HTERT RPE-1 (cell line): ENCODE data around the gene ELSPBP1.
"Not testable (repeated sequence)": the region's sequence is repeated elsewhere in the genome, so short reads cannot be mapped to it uniquely, and the experiment has no call there.

Experiments used
- in situ Hi-C: fragments of 300-500 bp; cut with MboI; formaldehyde crosslinking; loops from 4 replicates; pipeline ENCODE4 v1.14.3; 2020; ENCODE audit warnings: low sequenced_read_pairs

The ELSPBP1 gene

DNA sequence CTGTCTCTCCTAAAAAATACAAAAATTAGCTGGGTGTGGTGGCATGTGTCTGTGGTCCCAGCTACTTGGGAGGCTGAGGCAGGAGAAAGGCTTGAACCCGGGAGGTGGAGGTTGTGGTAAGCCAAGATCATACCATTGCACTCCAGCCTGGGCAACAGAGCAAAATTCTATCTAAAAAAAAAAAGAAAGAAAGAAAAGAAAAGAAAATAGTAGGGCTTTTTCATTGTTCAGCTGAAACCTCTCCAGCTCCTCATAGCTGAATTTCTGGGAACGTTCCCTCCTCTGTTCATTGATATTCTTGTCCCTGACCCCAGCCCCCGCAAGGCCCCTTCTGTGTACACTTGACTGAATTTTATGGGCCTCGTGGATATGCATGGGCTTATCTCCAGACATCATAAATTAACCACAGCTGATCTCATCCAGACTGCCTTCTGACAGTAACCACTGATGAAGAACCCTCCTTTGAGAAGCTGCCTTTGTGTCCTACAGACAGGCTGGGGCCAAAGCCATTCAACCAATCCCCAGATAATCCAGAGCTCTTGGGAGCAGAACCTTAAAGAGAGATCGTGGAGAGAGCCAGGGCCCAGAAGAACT lies at the start of gene ELSPBP1:
Gene ELSPBP1, plus strand, starts transcription at position 424 of the 594 bp plus-strand sequence. CDS start 14,036 bp downstream, outside the sequence.
- in situ Hi-C loops, result no loop called here

- in situ Hi-C loops, result not testable (repeated sequence)
Measured at GRCh38 chr19:47949852-47950521, 44.4 kb upstream of the ELSPBP1 start.

- in situ Hi-C loops, result not testable (repeated sequence)
Measured at GRCh38 chr19:47952132-47952531, 42.3 kb upstream of the ELSPBP1 start.

GRCh38 chr19:47955936-47956335 lies 38.5 kb upstream of the ELSPBP1 start:
- in situ Hi-C loops, result not testable (repeated sequence)

- in situ Hi-C loops, result no loop called here
Measured at GRCh38 chr19:47973529-47973928, 20.9 kb upstream of the ELSPBP1 start.

GRCh38 chr19:47991191-47991808 lies 3.1 kb upstream of the ELSPBP1 start:
- in situ Hi-C loops, result no loop called here

DNA sequence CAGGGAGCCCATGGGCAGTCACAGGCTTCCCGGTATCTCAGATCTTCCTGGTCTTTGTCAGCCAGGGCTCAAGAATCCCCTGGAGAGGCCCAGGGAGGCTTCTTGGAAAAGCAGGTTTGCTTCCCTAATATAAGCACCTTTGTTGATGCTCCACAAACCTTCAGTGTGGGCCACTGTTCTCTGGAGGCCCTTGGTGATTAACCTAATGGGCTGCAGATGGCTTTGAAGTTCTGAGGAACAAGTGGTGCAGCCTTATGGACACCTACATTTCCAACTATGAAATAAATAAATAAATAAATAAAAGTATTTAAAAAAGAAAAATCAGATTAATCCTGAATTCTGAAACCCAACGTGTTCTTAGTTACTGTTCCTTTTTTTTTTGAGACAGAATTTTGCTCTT lies 2.4 kb upstream of the ELSPBP1 start, which contains the start of gene BSPH1:
Gene BSPH1, minus strand, starts transcription at position 101 of the 400 bp plus-strand sequence. Its CDS starts 89 bp downstream, at position 12.
- in situ Hi-C loops, result no loop called here

DNA sequence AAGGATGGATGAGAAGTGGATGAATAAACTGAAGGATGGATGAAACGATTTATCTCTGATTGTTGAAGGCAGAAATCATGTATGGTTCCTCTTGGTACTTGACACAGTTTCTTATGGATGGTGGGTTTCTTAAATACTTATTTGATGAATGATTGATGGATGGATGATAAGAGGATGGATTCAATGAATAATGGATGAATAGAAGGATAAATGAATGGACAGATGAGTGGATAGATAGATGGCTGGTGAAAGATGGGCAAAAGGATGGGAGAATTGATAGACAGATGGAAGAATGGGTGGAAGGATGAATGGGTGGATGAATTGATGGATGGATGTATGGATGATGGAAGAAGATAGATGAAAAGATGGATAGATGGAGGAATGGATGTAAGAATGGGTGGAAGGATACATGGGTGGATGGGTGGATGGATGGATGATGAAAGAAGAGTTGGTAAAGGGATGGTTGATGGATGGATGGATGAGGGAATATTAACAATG lies 1.8 kb downstream of the ELSPBP1 start:
- in situ Hi-C loops, result no loop called here

GRCh38 chr19:47998800-47999199 lies 4.4 kb downstream of the ELSPBP1 start:
- in situ Hi-C loops, result no loop called here

DNA sequence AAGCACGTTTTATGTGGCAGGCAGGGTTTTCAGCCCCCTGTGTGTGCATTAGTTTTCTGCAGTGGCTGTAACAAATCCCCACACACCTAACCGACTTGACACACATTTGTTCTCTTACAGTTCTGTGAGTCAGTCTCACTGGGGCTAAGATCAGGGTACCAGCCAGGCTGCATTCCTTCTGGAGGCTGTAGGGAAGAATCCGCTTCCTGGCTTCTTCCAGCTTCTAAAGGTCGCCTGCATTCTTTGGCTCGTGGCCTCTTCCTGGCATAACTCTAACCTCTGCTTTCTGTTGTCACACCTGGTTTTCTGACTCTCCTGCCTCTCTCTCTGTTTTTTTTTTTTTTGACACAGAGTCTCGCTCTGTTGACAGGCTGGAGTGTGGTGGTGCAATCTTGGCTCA lies 6.4 kb downstream of the ELSPBP1 start:
- in situ Hi-C loops, result no loop called here

DNA sequence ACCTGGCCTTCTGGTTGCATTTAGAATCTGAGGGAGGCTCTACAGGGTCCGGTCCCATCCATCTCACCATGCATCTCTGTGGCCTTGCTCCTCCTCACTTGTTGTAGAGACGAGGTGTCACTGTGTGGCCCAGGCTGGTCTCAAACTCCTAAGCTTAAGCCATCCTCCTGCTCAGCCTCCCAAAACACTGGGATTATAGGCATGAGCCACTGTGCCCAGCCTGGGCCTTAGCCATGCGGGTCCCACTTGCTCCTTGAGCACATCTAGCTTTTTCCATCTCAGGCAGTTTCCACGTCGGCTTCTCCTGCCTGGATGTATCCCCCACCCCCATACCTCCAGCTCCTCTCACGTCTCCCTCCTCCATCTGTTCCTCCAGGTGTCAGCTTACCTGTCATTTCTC lies 9.8 kb downstream of the ELSPBP1 start:
- in situ Hi-C loops, result no loop called here

DNA sequence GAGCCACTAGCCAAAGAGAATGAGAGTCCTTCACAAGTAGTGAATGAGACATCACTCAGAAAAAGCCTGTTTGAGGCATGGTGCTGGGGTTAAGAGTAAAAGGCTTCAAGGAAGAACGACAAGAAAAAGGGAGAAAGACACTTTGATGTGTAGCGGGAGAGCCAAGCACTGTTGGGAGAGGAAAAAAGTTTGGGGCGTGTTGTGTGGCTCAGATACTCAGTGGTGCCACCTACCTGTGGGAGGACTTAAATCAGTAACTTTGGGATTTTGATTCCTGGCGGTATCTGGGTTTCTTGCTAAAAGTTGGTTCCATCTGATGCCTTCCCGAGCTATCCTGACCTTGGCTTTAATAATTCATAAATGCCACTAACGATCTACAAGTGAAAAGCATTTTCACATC lies 12.3 kb downstream of the ELSPBP1 start:
- in situ Hi-C loops, result no loop called here

DNA sequence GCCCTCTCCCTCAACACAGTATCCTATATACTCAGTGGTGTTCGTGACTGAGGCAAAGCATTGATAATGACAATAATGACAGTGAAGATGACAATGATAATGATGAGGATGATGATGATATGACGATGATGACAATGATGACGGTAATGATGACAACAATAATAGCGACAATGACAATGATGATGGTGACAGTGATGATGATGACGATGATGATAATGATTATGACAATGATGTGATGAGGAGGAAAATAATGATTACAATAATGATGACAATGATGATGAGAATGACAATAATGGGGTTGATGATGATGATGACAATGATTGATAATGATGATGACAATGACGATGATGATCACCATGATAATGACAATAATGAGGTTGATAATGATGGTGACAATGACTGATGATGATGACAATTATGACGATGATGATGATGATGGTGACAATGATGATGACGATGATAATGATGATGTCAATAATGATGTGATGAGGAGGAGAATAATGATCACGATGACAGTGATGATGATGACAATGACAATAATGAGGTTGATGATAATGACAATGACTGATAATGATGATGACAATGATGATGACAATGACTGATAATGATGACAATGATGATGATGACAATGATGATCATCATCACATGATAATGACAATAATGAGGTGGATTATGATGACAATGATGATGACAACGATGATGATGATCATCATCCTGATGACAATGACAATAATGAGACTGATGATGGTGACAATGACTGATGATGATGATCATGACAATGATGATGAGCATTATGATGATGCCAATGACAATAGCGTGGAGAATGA lies 16.7 kb downstream of the ELSPBP1 start:
- in situ Hi-C loops, result no loop called here

DNA sequence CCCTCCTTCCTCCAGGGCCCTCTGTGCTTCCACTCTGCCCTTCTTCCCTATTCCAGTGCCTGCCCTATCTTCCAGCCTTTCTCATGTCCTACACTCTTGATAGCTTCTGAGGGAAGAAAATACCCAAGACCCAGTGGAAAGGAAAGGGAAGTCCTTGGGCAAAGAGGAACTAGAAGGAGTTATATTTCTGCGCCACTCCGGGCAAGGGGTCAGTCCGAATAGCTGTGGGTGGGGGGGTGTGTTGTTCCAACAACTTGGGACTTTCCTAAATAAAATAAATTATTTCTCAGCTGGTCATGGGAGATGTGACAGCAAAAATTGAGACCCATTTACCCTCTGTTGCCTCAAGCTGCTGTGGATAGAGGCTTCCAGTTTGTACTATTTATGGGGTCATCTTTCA lies 26.3 kb downstream of the ELSPBP1 start:
- in situ Hi-C loops, result no loop called here

DNA sequence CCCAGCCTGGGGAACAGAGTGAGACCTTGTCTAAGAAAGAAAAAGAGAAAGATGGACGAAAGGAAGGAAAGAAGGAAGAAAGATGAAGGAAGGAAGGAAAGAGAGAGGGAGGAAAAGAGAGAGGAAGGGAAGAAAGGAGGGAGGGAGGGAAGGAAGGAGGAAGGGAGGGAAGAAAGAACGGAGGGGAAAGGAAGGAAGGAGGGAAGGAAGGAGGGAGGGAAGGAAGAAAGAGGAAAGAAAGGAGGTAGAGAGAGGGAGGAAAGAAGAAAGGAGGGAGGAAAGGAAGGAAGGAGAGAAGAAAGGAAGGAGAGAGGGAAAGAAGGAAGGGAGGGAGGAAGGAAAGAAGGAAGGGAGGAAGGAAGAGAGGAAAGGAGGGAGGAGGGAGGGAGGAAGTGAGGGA lies 28.6 kb downstream of the ELSPBP1 start:
- in situ Hi-C loops, result no loop called here

DNA sequence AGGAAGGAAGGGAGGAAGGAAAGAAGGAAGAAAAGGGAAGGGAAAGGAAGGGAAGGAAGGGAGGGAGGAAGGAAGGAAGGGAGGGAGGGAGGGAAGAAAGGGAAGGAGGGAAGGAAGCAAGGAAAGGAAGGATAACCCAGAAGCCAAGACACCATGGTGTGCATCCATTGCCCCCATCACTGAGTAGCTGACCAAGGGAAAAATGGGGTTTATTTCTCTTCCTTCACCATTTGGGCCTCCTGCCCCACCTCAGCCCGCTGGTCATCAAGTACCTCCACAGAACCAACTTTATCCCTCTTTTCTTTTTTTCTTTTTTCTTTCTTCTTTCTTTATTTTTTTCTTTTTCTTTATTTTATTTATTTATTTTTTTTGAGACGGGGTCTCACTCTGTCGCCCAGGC lies 29.1 kb downstream of the ELSPBP1 start:
- in situ Hi-C loops, result no loop called here

DNA sequence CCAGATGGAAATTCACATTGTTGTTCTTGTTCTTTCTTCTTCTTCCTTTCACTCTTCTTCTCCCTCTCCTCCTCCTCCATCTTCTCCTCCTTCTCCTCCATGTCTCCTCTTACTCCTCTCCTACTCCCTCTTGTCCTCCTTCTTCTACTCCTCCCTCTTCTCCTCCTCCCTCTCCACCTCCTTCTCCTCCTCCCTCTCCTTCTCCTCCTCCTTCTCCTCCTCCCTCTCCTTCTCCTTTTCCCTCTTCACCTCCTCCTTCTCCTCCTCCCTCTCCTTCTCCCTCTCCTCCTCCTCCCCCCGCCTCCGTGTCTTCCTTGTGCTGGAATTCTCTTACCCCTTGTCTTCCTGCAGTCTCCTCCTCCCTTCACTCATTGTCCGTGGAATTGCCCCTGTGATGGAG lies 31.0 kb downstream of the ELSPBP1 start:
- in situ Hi-C loops, result no loop called here

- in situ Hi-C loops, result no loop called here
Measured at GRCh38 chr19:48029431-48029830, 35.0 kb downstream of the ELSPBP1 start.

DNA sequence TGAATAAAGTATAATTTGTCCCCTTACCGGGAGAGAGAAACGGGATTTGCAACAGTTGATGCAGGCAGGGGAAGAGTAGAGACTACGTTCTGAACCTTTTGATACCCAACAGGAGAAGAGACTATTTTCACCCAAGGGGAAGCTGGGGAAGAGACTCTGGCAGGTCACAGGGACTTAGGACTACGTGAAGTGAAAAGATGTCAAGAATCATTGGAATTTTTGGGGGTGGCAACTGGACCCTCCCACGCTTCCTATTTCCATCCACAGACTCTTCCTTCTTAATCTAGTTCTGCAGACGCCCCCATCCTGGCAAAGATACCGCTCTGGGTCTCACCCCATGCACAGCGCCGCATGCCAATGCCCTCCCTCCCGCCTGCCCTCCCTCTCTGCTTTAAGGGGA lies 35.6 kb downstream of the ELSPBP1 start:
- in situ Hi-C loops, result no loop called here

DNA sequence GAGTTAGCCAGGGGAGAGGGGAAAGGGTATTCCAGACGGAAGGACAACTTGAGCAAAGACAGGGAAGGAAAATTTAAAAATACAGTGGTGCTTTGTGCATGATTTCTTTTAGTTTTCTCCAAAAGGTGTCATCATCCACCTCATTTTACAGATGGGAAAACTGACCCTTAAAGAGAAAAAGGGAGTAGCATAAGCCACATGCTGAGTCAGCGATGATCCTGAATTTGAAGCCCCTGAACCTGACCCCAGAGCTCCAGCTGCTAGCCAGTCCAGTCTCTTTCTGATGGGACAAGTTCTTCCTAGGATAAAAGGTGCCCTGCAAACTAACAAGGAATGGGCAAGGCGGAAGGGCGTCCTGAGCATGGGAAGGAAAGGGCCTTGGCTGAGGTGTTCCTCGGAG lies 39.2 kb downstream of the ELSPBP1 start:
- in situ Hi-C loops, result no loop called here

DNA sequence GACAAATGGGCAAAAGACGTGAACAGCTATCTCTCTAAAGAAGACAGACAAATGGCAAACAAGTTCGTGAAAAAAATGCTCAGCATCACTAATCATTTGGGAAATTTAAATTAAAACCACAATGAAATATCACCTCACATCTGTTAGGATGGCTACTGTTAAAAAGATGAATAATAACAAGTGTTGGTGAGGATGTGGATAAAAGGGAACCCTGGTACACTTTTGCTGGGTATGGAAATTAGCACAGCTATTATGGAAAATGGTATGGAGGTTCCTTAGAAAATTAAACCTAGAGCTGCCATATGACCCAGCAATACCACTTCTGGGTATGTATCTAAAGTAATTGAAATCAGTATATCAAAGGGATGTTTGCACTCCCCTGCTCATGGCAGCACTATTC lies 42.3 kb downstream of the ELSPBP1 start:
- in situ Hi-C loops, result no loop called here
